ENCODE data around the gene MRGPRF. TPM values are rescaled to one million over a fixed set of nuclear protein-coding genes. Genes with fewer than 3 reads are reported as not detected.

Gene MRGPRF
- polyA plus RNA-seq, 1 of the 3 experiments (the other 2 are of a cell fraction) = 0.18 TPM

DNA sequence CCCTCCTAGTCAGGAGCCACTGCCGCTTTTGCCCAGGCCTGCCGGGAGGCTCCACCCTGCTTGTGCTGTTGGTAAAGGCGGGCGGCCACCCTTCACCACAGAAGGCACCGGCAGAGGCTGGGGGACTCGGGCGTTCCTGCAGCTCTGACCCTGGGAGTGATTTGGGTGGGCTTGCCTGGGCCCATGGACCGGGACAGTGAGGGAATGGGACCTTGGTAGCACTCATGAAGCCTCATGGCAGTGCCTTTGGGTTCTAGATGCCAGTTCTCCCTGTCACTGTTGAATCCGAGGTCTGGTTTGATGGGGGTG lies 40.1 kb upstream of the MRGPRF start (continued):
- TF ChIP-seq, protein P1, sequence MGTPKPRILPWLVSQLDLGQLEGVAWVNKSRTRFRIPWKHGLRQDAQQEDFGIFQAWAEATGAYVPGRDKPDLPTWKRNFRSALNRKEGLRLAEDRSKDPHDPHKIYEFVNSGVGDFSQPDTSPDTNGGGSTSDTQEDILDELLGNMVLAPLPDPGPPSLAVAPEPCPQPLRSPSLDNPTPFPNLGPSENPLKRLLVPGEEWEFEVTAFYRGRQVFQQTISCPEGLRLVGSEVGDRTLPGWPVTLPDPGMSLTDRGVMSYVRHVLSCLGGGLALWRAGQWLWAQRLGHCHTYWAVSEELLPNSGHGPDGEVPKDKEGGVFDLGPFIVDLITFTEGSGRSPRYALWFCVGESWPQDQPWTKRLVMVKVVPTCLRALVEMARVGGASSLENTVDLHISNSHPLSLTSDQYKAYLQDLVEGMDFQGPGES (IDR thresholded peaks at IDR 0.05; ENCODE audit: low read depth, low read length) = no peak
- no peak for TF ChIP-seq YY1 (IDR thresholded peaks at IDR 0.05; ENCODE audit: low read depth)
- no peak for TF ChIP-seq CHD2 (IDR thresholded peaks at IDR 0.05; ENCODE audit: low read length, partially characterized antibody)

DNA sequence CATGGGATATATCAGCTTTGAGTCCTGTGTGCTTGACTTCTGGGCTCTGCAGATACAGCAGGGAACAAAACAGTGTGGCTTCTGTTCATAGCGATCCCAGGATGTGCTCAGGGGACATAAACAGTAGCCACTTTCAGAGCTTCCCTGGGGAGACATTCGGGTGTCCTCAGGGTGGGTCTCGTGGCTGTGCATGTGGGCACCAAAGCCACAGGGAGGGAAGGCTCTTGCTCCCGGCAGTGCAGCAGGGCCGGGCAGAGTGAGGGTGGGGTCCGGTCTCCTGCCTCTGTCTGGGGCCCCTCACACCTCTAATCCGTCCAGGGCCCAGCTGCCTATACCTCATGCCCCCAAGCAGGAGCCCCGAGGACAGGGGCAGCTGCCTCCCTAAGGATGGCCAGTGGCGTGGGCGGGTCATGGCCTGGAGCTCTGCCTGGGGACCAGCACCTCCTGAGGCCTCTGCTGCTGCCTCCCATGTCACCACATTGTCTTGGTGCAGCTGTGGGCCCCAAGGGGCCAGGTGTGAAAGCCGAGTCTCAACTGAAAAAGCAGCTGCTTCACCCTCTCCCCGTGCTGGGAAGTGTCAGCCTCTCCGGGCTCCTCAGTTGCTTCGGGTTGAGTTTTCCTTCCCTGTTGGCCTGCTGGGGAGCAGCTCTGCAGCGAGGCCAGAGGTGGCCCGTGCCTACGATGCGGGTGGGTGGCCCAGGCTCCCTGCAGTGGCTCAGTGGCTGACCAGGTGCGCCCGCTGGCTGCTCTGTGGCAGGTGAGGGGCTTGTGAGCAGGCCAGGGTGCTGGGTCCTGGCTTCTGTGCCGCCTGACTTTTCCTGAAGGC lies 39.5 kb upstream of the MRGPRF start:
- Histone ChIP-seq H2AFZ (ENCODE audit: low read depth) (no peak overlapping the region), H3K79me2 (ENCODE audit: insufficient read depth) (peaks cover 28% of the 10 kb centered on the region; the same call in 1 of the 2 replicates), H3F3A (replicated peaks; ENCODE audit: insufficient read depth) (no peaks in the 10 kb centered on the region), H3K4me2 (no peak overlapping the region), H3K4me3 (ENCODE audit: low read depth in 2 of 2, low read length in 1 of 2) (no peak overlapping the region), H3K36me3 (replicated peaks in 1 of 2; ENCODE audit: control insufficient read depth in 1 of 2, insufficient read depth in 2 of 2, low read length in 1 of 2) (peaks cover 0 to 16% of the 10 kb centered on the region in 2 experiments), H3K27me3 (ENCODE audit: insufficient read depth) (no peaks in the 10 kb centered on the region), H3K9me2 (no peaks in the 10 kb centered on the region), H4K20me1 (ENCODE audit: insufficient read depth) (0 out of 2 replicates have a peak, but pooled peaks cover 4% of the 10 kb centered on the region), H3K27ac (ENCODE audit: low read depth in 2 of 2, low read length in 1 of 2) (no peak overlapping the region), H3K4me1 (ENCODE audit: control insufficient read depth in 1 of 2, insufficient read depth in 2 of 2, low read depth in 1 of 2, low read length in 1 of 2) (peaks cover 0 to 16% of the 10 kb centered on the region in 2 experiments; a peak in 1 of 4 replicates), H3K9ac (no peak overlapping the region), H3K9me3 (no peaks in the 10 kb centered on the region)
- no peak for DNase-seq
- ChIA-PET CTCF (interaction anchor here (1.0 to 1.6 kb wide), 3 partner anchors 8 to 38 kb away, joined by 3 to 4 read pairs (median 3); no protein-coding TSS in a partner anchor), POLR2A (no interaction called here)
- 95% methylated on average over 9 of the region's 21 CpGs for WGBS (ENCODE audit: low lambda C conversion rate)
- TF ChIP-seq SMC3 (IDR thresholded peaks at IDR 0.05; ENCODE audit: low read depth, low read length) = no peak
- no peak for TF ChIP-seq RCOR1 (IDR thresholded peaks at IDR 0.05; ENCODE audit: low read length)
- TF ChIP-seq FOSL2 (IDR thresholded peaks at IDR 0.05; ENCODE audit: borderline replicate concordance, low read depth) = no peak
- TF ChIP-seq JUND (IDR thresholded peaks at IDR 0.05) = no peak
- TF ChIP-seq, protein P2, sequence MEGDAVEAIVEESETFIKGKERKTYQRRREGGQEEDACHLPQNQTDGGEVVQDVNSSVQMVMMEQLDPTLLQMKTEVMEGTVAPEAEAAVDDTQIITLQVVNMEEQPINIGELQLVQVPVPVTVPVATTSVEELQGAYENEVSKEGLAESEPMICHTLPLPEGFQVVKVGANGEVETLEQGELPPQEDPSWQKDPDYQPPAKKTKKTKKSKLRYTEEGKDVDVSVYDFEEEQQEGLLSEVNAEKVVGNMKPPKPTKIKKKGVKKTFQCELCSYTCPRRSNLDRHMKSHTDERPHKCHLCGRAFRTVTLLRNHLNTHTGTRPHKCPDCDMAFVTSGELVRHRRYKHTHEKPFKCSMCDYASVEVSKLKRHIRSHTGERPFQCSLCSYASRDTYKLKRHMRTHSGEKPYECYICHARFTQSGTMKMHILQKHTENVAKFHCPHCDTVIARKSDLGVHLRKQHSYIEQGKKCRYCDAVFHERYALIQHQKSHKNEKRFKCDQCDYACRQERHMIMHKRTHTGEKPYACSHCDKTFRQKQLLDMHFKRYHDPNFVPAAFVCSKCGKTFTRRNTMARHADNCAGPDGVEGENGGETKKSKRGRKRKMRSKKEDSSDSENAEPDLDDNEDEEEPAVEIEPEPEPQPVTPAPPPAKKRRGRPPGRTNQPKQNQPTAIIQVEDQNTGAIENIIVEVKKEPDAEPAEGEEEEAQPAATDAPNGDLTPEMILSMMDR (IDR thresholded peaks at IDR 0.05) = no peak
- no peak for TF ChIP-seq TEAD4 (IDR thresholded peaks at IDR 0.05; ENCODE audit: borderline replicate concordance, insufficient read depth)
- no peak for TF ChIP-seq EP300 (IDR thresholded peaks at IDR 0.05; ENCODE audit: borderline replicate concordance in 1 of 2, low read depth in 1 of 2, low read length in 1 of 2)
- TF ChIP-seq, protein P3, sequence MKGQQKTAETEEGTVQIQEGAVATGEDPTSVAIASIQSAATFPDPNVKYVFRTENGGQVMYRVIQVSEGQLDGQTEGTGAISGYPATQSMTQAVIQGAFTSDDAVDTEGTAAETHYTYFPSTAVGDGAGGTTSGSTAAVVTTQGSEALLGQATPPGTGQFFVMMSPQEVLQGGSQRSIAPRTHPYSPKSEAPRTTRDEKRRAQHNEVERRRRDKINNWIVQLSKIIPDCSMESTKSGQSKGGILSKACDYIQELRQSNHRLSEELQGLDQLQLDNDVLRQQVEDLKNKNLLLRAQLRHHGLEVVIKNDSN (IDR thresholded peaks at IDR 0.05; ENCODE audit: borderline replicate concordance, low read depth) = no peak
- TF ChIP-seq, protein P4, sequence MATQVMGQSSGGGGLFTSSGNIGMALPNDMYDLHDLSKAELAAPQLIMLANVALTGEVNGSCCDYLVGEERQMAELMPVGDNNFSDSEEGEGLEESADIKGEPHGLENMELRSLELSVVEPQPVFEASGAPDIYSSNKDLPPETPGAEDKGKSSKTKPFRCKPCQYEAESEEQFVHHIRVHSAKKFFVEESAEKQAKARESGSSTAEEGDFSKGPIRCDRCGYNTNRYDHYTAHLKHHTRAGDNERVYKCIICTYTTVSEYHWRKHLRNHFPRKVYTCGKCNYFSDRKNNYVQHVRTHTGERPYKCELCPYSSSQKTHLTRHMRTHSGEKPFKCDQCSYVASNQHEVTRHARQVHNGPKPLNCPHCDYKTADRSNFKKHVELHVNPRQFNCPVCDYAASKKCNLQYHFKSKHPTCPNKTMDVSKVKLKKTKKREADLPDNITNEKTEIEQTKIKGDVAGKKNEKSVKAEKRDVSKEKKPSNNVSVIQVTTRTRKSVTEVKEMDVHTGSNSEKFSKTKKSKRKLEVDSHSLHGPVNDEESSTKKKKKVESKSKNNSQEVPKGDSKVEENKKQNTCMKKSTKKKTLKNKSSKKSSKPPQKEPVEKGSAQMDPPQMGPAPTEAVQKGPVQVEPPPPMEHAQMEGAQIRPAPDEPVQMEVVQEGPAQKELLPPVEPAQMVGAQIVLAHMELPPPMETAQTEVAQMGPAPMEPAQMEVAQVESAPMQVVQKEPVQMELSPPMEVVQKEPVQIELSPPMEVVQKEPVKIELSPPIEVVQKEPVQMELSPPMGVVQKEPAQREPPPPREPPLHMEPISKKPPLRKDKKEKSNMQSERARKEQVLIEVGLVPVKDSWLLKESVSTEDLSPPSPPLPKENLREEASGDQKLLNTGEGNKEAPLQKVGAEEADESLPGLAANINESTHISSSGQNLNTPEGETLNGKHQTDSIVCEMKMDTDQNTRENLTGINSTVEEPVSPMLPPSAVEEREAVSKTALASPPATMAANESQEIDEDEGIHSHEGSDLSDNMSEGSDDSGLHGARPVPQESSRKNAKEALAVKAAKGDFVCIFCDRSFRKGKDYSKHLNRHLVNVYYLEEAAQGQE (IDR thresholded peaks at IDR 0.05; ENCODE audit: low read depth, low read length) = no peak
- TF ChIP-seq, protein P5, sequence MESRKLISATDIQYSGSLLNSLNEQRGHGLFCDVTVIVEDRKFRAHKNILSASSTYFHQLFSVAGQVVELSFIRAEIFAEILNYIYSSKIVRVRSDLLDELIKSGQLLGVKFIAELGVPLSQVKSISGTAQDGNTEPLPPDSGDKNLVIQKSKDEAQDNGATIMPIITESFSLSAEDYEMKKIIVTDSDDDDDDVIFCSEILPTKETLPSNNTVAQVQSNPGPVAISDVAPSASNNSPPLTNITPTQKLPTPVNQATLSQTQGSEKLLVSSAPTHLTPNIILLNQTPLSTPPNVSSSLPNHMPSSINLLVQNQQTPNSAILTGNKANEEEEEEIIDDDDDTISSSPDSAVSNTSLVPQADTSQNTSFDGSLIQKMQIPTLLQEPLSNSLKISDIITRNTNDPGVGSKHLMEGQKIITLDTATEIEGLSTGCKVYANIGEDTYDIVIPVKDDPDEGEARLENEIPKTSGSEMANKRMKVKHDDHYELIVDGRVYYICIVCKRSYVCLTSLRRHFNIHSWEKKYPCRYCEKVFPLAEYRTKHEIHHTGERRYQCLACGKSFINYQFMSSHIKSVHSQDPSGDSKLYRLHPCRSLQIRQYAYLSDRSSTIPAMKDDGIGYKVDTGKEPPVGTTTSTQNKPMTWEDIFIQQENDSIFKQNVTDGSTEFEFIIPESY (IDR thresholded peaks at IDR 0.05; ENCODE audit: borderline replicate concordance, low read depth) = no peak
- TF ChIP-seq GATA2 (CRISPR knock-in tag; IDR thresholded peaks at IDR 0.05) = no peak
- no peak for TF ChIP-seq NFIC (IDR thresholded peaks at IDR 0.05; ENCODE audit: borderline replicate concordance)
- no peak for TF ChIP-seq MXI1 (IDR thresholded peaks at IDR 0.05; ENCODE audit: low read depth, low read length)
- no peak for TF ChIP-seq RFX5 (IDR thresholded peaks at IDR 0.05; ENCODE audit: low read length)
- TF ChIP-seq, protein P6, sequence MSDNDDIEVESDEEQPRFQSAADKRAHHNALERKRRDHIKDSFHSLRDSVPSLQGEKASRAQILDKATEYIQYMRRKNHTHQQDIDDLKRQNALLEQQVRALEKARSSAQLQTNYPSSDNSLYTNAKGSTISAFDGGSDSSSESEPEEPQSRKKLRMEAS (IDR thresholded peaks at IDR 0.05; ENCODE audit: low read depth) = no peak
- TF ChIP-seq, protein P7, sequence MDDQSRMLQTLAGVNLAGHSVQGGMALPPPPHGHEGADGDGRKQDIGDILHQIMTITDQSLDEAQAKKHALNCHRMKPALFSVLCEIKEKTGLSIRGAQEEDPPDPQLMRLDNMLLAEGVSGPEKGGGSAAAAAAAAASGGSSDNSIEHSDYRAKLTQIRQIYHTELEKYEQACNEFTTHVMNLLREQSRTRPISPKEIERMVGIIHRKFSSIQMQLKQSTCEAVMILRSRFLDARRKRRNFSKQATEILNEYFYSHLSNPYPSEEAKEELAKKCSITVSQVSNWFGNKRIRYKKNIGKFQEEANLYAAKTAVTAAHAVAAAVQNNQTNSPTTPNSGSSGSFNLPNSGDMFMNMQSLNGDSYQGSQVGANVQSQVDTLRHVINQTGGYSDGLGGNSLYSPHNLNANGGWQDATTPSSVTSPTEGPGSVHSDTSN (IDR thresholded peaks at IDR 0.05) = no peak
- no peak for TF ChIP-seq YY1 (IDR thresholded peaks at IDR 0.05; ENCODE audit: low read depth)

Measured in SK-N-SH (cell line).